Activated naive CD4-positive, alpha-beta T cell treated with anti-CD3 and anti-CD28 coated beads, Interleukin-2, amount 50 U/mL, for 24 hours (primary cell): ENCODE measurements around the gene HERC2.
A peak's percentile ranks its signal among the peaks of the same experiment; 100 is the strongest.
"Not testable (repeated sequence)": the region's sequence is repeated elsewhere in the genome, so short reads cannot be mapped to it uniquely, and the experiment has no call there.

Experiments
- H3K27ac Mint-ChIP-seq: one replicate; pipeline ENCODE4 v1.8.0; 2021; ENCODE audit warnings: mild to moderate bottlenecking, mixed read lengths
- H3K27me3 Mint-ChIP-seq: one replicate; pipeline ENCODE4 v1.8.0; 2021; ENCODE audit warnings: mixed read lengths
- H3K36me3 Mint-ChIP-seq: one replicate; pipeline ENCODE4 v1.8.0; 2021; ENCODE audit warnings: mixed read lengths
- H3K4me1 Mint-ChIP-seq: one replicate; pipeline ENCODE4 v1.8.0; 2021; ENCODE audit warnings: mixed read lengths
- H3K4me3 Mint-ChIP-seq: one replicate; pipeline ENCODE4 v1.8.0; 2021; ENCODE audit warnings: mild to moderate bottlenecking, mixed read lengths
- H3K9me3 Mint-ChIP-seq: one replicate; pipeline ENCODE4 v1.8.0; 2021; ENCODE audit warnings: mixed read lengths

HERC2 gene

GRCh38 chr15:28322129-28322588 lies at the start of gene HERC2:
TSS of gene HERC2 (minus strand) at chr15:28322179. CDS start at chr15:28321433, 746 bp downstream.
- not testable (repeated sequence) for H3K4me1 Mint-ChIP-seq, H3K9me3 Mint-ChIP-seq, H3K36me3 Mint-ChIP-seq, H3K27me3 Mint-ChIP-seq
- H3K27ac Mint-ChIP-seq: peak within 1 kb of the TSS; percentile 94
- H3K4me3 Mint-ChIP-seq: peak within 1 kb of the TSS; percentile 99

- H3K27ac Mint-ChIP-seq, H3K36me3 Mint-ChIP-seq, H3K9me3 Mint-ChIP-seq, H3K27me3 Mint-ChIP-seq, H3K4me1 Mint-ChIP-seq, H3K4me3 Mint-ChIP-seq: not testable (repeated sequence)
Observed at GRCh38 chr15:28365502-28365901, 43.5 kb upstream of the HERC2 start.

- H3K4me1 Mint-ChIP-seq, H3K36me3 Mint-ChIP-seq, H3K27me3 Mint-ChIP-seq, H3K9me3 Mint-ChIP-seq, H3K4me3 Mint-ChIP-seq, H3K27ac Mint-ChIP-seq: not testable (repeated sequence)
Observed at GRCh38 chr15:28357984-28358383, 36.0 kb upstream of the HERC2 start, which contains the start of gene GOLGA6L24. TSS of gene GOLGA6L24 (minus strand) at chr15:28358084. CDS start at chr15:28358023, 61 bp downstream.

GRCh38 chr15:28321358-28322078 lies 461 bp downstream of the HERC2 start:
- H3K4me1 Mint-ChIP-seq, H3K27me3 Mint-ChIP-seq, H3K36me3 Mint-ChIP-seq, H3K9me3 Mint-ChIP-seq: not testable (repeated sequence)
- Mint-ChIP-seq H3K27ac (peak overlapping the region; percentile 94), H3K4me3 (peak overlapping the region; percentile 99)

GRCh38 chr15:28319725-28320124 lies 2.3 kb downstream of the HERC2 start:
- H3K4me3 Mint-ChIP-seq, H3K36me3 Mint-ChIP-seq: not testable (repeated sequence)

GRCh38 chr15:28318828-28319227 lies 3.2 kb downstream of the HERC2 start:
- not testable (repeated sequence) for H3K9me3 Mint-ChIP-seq, H3K27me3 Mint-ChIP-seq, H3K4me3 Mint-ChIP-seq, H3K36me3 Mint-ChIP-seq, H3K27ac Mint-ChIP-seq, H3K4me1 Mint-ChIP-seq

More at GRCh38 chr15:28319725-28320124, 2.3 kb downstream of the HERC2 start:
- not testable (repeated sequence) for H3K27me3 Mint-ChIP-seq, H3K4me1 Mint-ChIP-seq, H3K27ac Mint-ChIP-seq, H3K9me3 Mint-ChIP-seq

GRCh38 chr15:28318122-28318521 lies 3.9 kb downstream of the HERC2 start:
- not testable (repeated sequence) for H3K9me3 Mint-ChIP-seq, H3K36me3 Mint-ChIP-seq, H3K27me3 Mint-ChIP-seq, H3K27ac Mint-ChIP-seq, H3K4me3 Mint-ChIP-seq, H3K4me1 Mint-ChIP-seq

GRCh38 chr15:28316958-28317357 lies 5.0 kb downstream of the HERC2 start:
- not testable (repeated sequence) for H3K4me1 Mint-ChIP-seq, H3K27me3 Mint-ChIP-seq, H3K9me3 Mint-ChIP-seq, H3K36me3 Mint-ChIP-seq, H3K27ac Mint-ChIP-seq, H3K4me3 Mint-ChIP-seq

- peaks cover 15% of the 10 kb centered on the region for H3K36me3 Mint-ChIP-seq
- not testable (repeated sequence) for H3K4me3 Mint-ChIP-seq, H3K9me3 Mint-ChIP-seq, H3K4me1 Mint-ChIP-seq, H3K27me3 Mint-ChIP-seq, H3K27ac Mint-ChIP-seq
Observed at GRCh38 chr15:28310454-28310853, 11.5 kb downstream of the HERC2 start.

- not testable (repeated sequence) for H3K9me3 Mint-ChIP-seq, H3K4me1 Mint-ChIP-seq, H3K27ac Mint-ChIP-seq, H3K27me3 Mint-ChIP-seq, H3K4me3 Mint-ChIP-seq
- peaks cover 12% of the 10 kb centered on the region for H3K36me3 Mint-ChIP-seq
Observed at GRCh38 chr15:28308718-28309117, 13.3 kb downstream of the HERC2 start.

GRCh38 chr15:28305700-28306099 lies 16.3 kb downstream of the HERC2 start:
- H3K4me3 Mint-ChIP-seq: not testable (repeated sequence)

GRCh38 chr15:28297434-28297833 lies 24.5 kb downstream of the HERC2 start:
- H3K36me3 Mint-ChIP-seq, H3K4me1 Mint-ChIP-seq, H3K27me3 Mint-ChIP-seq, H3K4me3 Mint-ChIP-seq, H3K27ac Mint-ChIP-seq, H3K9me3 Mint-ChIP-seq: not testable (repeated sequence)

More at GRCh38 chr15:28305700-28306099, 16.3 kb downstream of the HERC2 start:
- H3K27me3 Mint-ChIP-seq, H3K27ac Mint-ChIP-seq, H3K4me1 Mint-ChIP-seq, H3K9me3 Mint-ChIP-seq: not testable (repeated sequence)
- peaks cover 13% of the 10 kb centered on the region for H3K36me3 Mint-ChIP-seq

- H3K27ac Mint-ChIP-seq, H3K9me3 Mint-ChIP-seq, H3K27me3 Mint-ChIP-seq, H3K4me1 Mint-ChIP-seq, H3K4me3 Mint-ChIP-seq: not testable (repeated sequence)
- H3K36me3 Mint-ChIP-seq: peaks cover 13% of the 10 kb centered on the region
Observed at GRCh38 chr15:28296814-28297213, 25.2 kb downstream of the HERC2 start.

GRCh38 chr15:28295009-28295563 lies 26.9 kb downstream of the HERC2 start:
- H3K4me3 Mint-ChIP-seq, H3K4me1 Mint-ChIP-seq, H3K9me3 Mint-ChIP-seq, H3K27ac Mint-ChIP-seq, H3K27me3 Mint-ChIP-seq: not testable (repeated sequence)
- H3K36me3 Mint-ChIP-seq: peaks cover 24% of the 10 kb centered on the region

GRCh38 chr15:28294560-28294959 lies 27.4 kb downstream of the HERC2 start:
- H3K27ac Mint-ChIP-seq, H3K4me3 Mint-ChIP-seq, H3K4me1 Mint-ChIP-seq, H3K9me3 Mint-ChIP-seq, H3K27me3 Mint-ChIP-seq: not testable (repeated sequence)
- H3K36me3 Mint-ChIP-seq: peaks cover 29% of the 10 kb centered on the region

GRCh38 chr15:28289694-28290463 lies 32.1 kb downstream of the HERC2 start:
- H3K36me3 Mint-ChIP-seq: peaks cover 50% of the 10 kb centered on the region
- no peaks in the 10 kb centered on the region for H3K9me3 Mint-ChIP-seq
- H3K4me3 Mint-ChIP-seq: no peak overlapping the region
- H3K27me3 Mint-ChIP-seq: no peaks in the 10 kb centered on the region
- H3K4me1 Mint-ChIP-seq: peaks cover 8% of the 10 kb centered on the region
- no peak overlapping the region for H3K27ac Mint-ChIP-seq
